GM18519 (cell line): ENCODE measurements around the gene KCTD13.
A peak's percentile ranks its signal among the peaks of the same experiment; 100 is the strongest.
"Not testable (repeated sequence)": the region's sequence is repeated elsewhere in the genome, so short reads cannot be mapped to it uniquely, and the experiment has no call there.

Experiments
- ATAC-seq: cut with Tn5 transposase; IDR thresholded peaks from one replicate; pipeline ENCODE4 v1.9.1; 2021; ENCODE audit warnings: mild to moderate bottlenecking, moderate library complexity; ENCODE audit not compliant: unreplicated experiment, low FRiP score

KCTD13 gene

GRCh38 chr16:29891525-29892457, 34.2 kb downstream of the KCTD13 start:
- ATAC-seq: no peak

DNA sequence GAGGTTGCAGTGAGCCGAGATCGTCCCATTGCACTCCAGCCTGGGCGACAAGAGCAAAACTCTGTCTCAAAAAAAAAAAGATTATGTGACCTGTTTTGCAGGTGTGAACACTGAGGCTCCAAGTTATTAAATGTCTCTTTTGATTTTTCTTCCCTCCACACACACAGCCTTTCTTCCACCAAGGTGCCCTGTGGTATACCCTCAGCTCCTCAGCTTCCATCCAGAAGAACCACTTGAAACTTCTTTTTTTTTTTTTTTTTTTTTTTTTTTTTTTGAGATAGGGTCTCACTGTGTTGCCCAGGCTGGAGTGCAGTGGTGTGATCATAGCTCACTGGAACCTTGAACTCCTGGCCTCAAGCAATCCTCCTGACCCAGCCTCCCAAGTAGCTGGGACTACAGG, 36.7 kb downstream of the KCTD13 start:
- ATAC-seq: not testable (repeated sequence)

- no peak for ATAC-seq
Measured at GRCh38 chr16:29883987-29884386, 42.0 kb downstream of the KCTD13 start.

DNA sequence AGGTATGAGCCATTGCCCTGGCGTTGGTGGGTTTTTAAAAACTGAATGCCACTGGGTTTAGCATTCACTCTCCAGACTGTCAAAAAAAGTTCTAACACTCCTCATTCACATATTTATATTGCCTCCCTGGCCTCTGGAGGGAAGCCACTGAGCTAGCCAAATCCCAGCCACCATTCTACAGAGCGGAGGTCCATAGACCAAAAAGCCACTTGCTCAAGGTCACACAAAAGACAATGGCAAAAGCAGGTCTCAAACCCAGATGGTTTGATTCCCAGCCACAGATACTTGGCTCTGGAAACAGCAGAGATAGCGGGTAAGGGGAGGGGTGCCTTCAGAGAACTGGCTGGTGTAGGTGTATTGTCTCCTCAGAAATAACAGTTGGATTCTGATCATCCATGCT, 45.0 kb downstream of the KCTD13 start:
- ATAC-seq: no peak

DNA sequence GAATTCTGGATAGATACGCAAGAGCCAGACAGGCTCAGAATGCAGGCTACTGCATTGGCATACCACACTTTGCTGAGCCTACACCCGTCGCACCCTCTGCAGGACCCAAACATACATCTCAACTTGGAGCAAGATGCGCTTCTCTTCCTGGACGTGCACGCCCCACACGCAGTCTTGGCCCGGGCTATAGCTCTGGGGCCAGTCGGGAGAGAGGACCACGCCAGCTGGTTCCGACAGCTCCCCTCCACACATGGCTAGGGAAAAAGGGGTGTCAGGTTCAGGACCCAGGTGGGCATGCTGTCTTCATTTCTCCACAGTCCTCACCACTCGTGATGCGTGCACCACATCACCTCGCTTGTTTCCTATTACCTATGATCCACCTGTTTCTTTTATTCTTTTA, 47.9 kb downstream of the KCTD13 start:
- no peak for ATAC-seq

GRCh38 chr16:29877266-29877961, 48.6 kb downstream of the KCTD13 start:
- peak; percentile 35 for ATAC-seq

DNA sequence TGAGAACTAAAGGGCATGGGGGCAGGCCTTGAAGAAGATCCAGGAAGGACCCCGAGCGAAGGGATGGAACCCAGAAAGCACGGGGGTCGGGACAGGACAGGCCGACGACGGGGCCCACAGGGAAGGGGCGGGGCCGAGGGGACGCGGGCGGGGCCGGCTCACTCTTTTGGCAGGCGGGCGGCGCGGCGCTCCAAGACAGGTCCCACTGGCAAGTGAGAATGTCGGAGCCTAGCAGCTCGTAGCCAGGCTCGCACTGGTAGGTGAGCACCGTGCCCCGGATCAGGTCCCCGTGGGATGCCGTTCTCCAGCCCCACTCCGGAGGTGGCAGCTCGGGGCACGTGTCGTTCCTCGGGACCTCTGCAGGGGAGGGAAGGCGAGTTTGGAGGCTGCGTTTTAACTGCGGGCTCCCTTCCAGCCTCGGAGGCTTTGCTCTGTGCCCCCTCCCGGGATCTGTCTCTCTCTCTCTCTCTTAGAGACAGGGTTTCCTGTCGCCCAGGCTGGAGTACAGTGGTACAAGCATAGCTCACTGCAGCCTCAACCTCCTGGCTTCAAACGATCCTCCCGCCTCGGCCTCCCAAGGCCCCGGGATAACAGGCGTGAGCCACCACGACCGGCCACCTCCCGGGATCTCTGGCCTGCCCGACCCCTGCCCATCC, 49.3 kb downstream of the KCTD13 start:
- no peak for ATAC-seq

GRCh38 chr16:29876217-29876593, 49.8 kb downstream of the KCTD13 start:
- ATAC-seq: no peak

GRCh38 chr16:29875206-29875605, 50.8 kb downstream of the KCTD13 start:
- no peak for ATAC-seq

- ATAC-seq: no peak
Measured at GRCh38 chr16:29873319-29873718, 52.7 kb downstream of the KCTD13 start.

DNA sequence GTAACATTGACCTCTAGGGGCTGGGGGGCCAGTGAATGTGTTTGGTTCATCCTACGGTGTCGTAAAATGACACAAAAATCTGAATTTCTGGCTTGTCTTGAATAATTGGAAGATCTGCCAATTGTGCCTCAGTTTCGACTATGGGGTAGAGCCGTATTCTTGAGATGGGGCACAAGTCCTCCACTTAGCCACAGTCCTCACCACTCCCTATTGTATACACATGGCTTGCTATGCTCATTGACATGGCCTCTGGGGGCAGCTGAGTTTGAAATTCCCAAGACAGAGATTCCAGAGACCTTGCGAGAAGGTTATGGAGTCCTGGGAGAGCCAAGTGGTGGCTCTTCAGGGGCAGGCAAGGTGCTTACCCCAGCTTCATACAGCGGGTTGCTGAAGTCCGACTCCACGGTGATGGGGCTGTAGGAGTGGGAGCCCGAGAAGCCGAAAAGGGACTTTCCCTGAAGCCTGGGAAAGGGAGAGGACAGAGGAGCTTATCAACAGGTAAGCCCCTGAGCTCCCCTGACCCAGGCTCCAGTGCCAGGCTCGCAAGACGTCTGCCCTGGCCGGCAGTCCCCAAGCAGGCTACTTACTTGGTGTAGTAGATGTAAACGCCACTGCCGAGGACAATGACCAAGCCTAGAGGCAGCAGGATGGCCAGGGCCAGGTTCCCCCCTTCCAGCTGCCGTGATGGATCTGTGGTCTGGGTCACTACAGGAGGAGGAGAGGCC, 54.0 kb downstream of the KCTD13 start:
- ATAC-seq: no peak

- ATAC-seq: not testable (repeated sequence)
Measured at GRCh38 chr16:29869067-29869466, 57.0 kb downstream of the KCTD13 start.

DNA sequence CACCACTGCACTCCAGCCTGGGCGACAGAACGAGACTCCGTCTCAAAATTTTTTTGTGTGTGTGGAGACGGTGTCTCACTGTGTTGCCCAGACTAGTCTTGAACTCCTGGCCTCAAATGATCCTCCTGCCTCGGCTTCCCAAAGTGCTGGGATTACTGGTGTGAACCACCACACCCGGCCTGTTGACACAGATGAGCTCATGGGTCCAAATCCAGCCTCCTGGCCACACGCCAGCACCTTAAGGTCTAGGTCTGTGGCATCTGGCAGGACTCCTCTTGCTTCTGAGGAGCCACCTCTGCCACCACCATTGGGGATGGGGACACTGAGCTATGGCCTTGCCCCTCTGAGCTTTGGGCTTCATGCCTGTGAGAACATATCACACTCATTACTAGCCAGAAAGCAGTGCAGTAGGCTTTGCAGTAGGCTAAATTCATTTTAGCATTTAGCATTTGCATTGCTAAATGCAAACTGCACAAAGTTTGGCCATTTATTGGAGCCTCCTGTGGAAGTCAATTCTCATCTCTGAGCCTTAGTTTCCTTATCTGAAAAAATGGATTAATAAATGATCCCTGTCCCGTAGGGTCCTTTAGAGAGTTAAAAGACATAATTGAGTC, 57.5 kb downstream of the KCTD13 start:
- no peak for ATAC-seq

DNA sequence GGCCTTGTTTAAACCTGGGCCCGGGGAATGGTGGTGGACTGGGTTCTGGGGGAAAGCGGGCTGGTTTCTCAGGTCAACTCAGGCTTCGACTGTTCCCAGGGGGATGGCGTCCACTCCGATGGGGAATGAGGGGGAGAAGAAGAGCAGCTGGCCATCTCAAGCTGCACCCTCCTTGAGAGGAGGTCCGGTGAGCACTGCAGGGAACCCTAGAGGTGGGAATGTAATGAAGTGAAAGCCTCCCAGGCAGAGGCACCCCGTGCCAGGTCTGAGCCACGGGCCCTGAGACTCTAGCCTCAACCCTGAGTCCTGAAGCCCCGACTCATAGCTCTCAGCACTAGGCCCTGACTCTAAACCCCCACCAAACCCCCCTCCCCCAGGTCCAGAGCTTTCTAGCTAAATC, 61.8 kb downstream of the KCTD13 start:
- no peak for ATAC-seq

DNA sequence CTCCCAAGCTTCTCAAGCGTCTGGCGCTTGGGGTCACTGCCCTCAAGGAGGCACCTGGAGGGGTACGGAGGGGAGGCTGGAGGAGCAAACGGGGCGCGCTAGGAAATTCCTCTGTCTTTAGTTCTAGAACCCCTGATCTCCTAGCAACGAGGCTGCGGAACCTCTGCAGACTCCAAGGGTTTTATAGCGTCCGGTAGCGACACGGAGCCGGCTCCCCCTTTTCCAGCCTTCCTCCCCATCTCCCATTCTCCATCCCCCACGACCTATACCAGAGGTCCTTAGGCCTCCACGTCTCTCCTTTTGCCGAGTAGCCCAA, 62.4 kb downstream of the KCTD13 start:
- no peak for ATAC-seq

DNA sequence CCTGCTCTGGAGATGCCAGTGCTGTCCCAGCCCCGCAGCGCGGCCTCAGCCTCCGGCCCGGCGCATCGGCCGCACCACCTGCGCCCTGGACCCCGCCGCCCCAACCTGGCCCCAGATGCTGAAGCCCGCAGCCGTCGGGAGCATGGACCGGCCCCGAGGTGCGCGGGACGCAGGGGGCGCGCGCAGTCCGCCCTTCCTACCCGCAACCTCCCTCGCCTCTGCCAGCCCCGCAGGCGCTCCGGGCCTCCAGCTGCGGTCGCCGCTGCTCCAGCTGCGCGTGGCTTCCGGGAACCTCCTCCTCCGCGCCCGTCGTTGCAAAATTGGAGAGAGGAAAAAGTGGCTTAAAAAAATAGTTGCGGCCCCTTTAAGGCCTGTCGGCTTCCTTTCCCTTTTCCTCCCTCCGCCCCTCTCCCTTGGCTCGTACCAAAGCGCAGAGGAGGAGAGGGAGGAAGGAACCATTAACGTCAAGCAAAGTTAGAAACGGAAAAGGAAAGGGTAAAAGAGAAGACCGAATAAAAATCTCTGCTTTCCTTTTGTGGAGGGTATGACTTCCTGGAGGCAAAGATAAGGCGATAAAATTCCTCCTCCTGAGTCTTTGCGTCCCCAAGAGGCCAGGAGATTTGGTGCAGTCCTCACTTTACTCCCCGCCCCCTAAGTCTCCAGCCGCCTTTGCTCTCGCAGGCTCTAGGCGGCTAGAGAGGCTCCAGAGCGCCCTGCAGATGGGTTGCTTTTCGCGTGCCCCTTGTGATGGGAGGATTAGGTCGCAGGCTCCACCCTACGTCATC, 63.0 kb downstream of the KCTD13 start, which contains the start of gene CDIPT:
CDIPT (minus strand) TSS at position 343 of the 785 bp plus-strand sequence. CDS start 369 bp downstream, outside the sequence.
- peak; percentile 79 for ATAC-seq

DNA sequence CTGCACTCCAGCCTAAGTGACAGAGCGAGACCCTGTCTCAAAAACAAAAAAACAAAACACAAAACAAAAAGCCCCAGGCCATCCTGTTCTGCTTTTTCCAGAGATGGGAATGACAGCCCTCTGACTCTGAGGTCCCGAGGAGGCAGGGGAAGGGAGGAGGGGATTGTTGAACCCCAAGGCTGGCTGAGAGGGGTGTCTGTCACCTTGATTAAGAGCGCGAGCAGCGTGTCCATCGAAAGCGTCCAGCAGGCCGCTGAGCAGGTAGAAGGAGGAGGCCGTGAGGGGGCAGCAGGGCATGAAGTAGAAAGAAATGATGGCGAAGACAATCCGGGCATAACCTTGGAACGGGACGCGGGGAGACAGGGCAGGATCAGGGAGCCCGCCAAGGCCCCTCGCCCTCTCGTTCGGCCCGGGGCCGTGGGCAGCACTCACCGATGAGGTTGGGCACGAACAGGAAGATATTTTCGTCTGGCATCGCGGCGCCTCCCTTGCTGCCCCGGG, 63.6 kb downstream of the KCTD13 start:
- ATAC-seq: no peak

GRCh38 chr16:29860218-29860617, 65.8 kb downstream of the KCTD13 start:
- ATAC-seq: no peak

DNA sequence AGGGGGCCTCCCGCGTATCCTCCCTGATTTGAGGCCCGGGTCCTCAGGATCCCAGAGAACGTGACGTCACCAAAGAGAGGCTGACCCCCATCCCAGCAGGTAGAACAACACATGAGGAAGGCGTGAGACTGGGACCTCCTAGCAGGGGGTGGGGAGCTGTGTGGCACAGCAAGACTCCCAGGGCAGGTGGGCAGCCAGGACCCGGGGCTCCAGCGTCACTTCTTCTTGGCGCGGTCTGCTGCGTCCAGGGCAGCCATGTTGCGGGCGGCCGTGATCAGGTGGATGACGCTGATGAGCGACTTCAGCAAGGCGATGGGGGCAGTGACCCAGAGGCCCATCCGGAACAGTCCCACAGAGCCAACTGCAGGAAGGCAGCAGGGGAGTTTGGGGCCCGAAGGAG, 67.1 kb downstream of the KCTD13 start:
- no peak for ATAC-seq
